RWPE2 (cell line): ENCODE measurements around the gene NCAM1.

Experiments
- ATAC-seq: fragments of 200-7000 bp; cut with Tn5 transposase; 3 replicates; pipeline ENCODE4 v1.9.1; 2021; ENCODE audit warnings: low read depth
- DNase-seq: peaks from one replicate; pipeline ENCODE4 v3.0.0-alpha.2; 2020; ENCODE audit warnings: low spot score
- H3K27ac ChIP-seq: fragments of 450-650 bp; 2 replicates; pipeline ENCODE4 v1.5.1; 2017; ENCODE audit warnings: mild to moderate bottlenecking; ENCODE audit not compliant: poor library complexity, severe bottlenecking
- H3K27me3 ChIP-seq: fragments of 250-450 bp; sonication (Bioruptor Pico); 2 replicates; pipeline ENCODE4 v1.5.1; 2021; ENCODE audit warnings: mild to moderate bottlenecking, moderate library complexity; ENCODE audit not compliant: insufficient read depth, poor library complexity, severe bottlenecking
- H3K36me3 ChIP-seq: fragments of 250-450 bp; sonication (Bioruptor Pico); 2 replicates; pipeline ENCODE4 v1.5.1; 2020; ENCODE audit warnings: low read depth, mild to moderate bottlenecking, moderate library complexity
- H3K4me1 ChIP-seq: fragments of 250-450 bp; sonication (Bioruptor Pico); 2 replicates; pipeline ENCODE4 v1.5.1; 2021; ENCODE audit warnings: mild to moderate bottlenecking, moderate library complexity; ENCODE audit not compliant: insufficient read depth, poor library complexity, severe bottlenecking
- H3K4me3 ChIP-seq: fragments of 250-450 bp; sonication (Bioruptor Pico); 2 replicates; pipeline ENCODE4 v1.5.1; 2021; ENCODE audit warnings: mild to moderate bottlenecking, moderate library complexity; ENCODE audit not compliant: severe bottlenecking
- H3K9me3 ChIP-seq: fragments of 250-450 bp; sonication (Bioruptor Pico); 2 replicates; pipeline ENCODE4 v1.5.1; 2021; ENCODE audit warnings: mild to moderate bottlenecking, moderate library complexity; ENCODE audit not compliant: severe bottlenecking
- TF ChIP-seq, protein P1 (sequence below): fragments of 450-650 bp; IDR thresholded peaks from one replicate; pipeline ENCODE4 v1.5.1; 2017; ENCODE audit warnings: mild to moderate bottlenecking, moderate library complexity; ENCODE audit not compliant: poor library complexity, severe bottlenecking

The NCAM1 gene

DNA sequence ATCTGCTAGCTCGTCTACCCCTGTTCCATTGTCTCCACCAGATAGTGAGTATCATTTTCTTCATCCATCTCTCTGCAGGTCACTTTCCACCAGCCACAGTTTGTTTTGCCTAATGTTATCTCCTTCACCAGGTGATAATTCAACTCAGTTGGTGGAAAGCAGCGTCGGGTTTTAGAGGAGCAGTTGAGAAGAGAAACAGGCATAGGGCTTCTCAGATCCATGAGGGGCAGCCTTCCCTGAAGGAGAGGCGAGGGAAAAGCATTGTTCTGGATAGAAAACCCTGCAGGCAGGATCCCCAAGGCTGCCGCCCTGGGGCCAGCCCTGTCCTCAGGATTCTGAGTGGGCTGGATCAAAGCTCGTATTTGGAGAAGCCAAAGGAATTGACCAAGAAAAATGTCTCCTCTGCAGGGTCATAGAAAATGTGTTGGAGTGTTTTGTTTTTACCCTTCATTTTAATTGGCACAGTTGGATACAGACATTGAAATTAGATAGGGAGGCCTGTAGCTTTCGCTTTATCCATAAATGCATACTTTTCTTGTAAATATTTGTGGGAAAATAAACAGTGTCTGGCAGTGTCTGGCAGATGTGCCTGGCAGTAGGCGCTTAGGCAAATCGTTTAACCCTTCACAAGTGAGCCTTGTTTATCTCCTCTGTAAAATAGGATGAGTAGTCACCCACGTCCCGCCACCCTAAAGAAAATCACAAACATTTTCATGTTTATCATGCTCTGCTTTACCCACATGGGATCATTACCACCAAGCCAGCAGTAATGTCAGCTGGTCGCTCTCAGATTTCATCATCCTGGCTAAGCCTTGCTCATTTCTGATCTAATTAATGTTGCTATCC lies 279.8 kb downstream of the NCAM1 start:
- H3K27ac ChIP-seq, result no peak overlapping the region
- H3K4me1 ChIP-seq, result no peaks in the 10 kb centered on the region
- TF ChIP-seq, protein P1, sequence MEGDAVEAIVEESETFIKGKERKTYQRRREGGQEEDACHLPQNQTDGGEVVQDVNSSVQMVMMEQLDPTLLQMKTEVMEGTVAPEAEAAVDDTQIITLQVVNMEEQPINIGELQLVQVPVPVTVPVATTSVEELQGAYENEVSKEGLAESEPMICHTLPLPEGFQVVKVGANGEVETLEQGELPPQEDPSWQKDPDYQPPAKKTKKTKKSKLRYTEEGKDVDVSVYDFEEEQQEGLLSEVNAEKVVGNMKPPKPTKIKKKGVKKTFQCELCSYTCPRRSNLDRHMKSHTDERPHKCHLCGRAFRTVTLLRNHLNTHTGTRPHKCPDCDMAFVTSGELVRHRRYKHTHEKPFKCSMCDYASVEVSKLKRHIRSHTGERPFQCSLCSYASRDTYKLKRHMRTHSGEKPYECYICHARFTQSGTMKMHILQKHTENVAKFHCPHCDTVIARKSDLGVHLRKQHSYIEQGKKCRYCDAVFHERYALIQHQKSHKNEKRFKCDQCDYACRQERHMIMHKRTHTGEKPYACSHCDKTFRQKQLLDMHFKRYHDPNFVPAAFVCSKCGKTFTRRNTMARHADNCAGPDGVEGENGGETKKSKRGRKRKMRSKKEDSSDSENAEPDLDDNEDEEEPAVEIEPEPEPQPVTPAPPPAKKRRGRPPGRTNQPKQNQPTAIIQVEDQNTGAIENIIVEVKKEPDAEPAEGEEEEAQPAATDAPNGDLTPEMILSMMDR, result no peak
- no peaks in the 10 kb centered on the region for H3K36me3 ChIP-seq
- DNase-seq, result no peak
- no peaks in the 10 kb centered on the region for H3K27me3 ChIP-seq
- no peaks in the 10 kb centered on the region for H3K9me3 ChIP-seq
- no peak overlapping the region for H3K4me3 ChIP-seq
- ATAC-seq, result no peak

DNA sequence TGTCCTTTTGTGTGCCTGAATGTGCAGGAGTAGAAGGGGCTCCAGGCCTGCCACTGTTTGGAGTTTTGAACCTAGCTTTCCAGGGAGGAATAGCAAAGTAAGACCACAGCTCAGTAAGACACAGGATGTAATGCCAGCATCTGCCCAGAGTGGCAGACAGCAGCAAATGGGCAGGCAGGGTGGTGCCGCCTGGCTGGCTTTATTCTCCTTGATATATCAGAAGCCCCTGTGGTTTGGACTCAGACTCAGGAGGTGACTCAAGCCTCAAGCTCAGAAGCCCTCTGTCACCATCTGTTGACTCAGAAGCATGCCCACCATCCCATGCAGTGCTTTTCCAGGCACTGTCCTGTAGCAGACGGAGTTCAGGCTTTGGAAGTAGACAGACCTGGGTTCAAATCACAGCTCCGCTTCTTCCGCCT lies 280.4 kb downstream of the NCAM1 start:
- TF ChIP-seq, protein P1, result no peak
- H3K4me3 ChIP-seq, result no peak overlapping the region
- H3K27me3 ChIP-seq, result no peaks in the 10 kb centered on the region
- no peaks in the 10 kb centered on the region for H3K9me3 ChIP-seq
- no peaks in the 10 kb centered on the region for H3K4me1 ChIP-seq
- H3K27ac ChIP-seq, result no peak overlapping the region
- H3K36me3 ChIP-seq, result no peaks in the 10 kb centered on the region
- DNase-seq, result no peak
- ATAC-seq, result no peak

DNA sequence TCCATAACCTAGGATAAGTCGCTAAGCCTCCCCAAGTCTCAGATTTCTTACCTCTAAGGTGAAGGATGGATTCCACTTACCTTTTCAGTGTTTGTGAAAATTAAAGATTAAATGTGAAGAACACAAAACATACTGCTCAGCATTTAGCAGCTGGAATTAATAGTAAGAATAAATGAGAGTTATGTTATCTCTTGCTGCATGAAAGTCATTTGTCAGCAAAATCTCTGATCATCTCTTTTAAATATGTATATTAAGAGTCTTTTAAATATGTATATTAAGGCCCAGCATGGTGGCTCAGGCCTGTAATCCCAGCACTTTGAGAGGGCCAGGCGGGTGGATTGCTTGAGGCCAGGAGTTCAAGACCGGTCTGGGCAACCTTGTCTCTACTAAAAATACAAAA lies 280.8 kb downstream of the NCAM1 start:
- no peaks in the 10 kb centered on the region for H3K9me3 ChIP-seq
- ATAC-seq (no peak), DNase-seq (no peak)
- TF ChIP-seq, protein P1, result no peak
- H3K4me1 ChIP-seq, result no peaks in the 10 kb centered on the region
- H3K4me3 ChIP-seq, result no peak overlapping the region
- no peaks in the 10 kb centered on the region for H3K36me3 ChIP-seq
- no peak overlapping the region for H3K27ac ChIP-seq
- no peaks in the 10 kb centered on the region for H3K27me3 ChIP-seq

DNA sequence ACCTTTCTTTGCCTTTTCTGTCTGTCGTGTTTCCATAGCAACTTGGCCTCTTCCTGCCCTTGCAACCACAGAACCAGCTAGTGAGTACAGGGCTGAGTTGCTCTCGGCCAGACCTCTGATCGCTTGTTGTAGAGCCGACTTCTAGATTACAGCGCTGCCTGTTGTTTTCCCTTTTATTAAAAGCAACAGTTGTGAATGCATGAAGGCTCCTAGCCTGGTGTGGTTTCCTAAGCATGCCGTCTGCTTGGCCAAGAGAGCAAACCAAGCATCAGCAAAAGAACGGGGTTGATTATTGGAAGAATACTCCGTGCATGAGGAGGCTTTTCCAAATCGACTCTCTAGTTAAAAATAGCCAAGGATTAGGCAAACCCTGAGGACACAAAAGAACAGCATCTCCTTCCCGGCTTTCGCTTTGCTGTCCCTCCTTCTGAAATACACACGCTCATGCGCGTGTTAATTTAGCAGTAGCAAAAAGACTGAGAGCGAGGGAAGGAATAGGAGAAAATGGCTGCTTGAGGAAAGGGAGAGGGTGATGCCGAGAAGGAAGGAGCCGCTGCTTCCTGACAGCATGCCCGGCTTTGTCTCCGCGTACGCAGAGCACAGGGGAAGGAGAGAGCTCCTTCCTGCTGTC lies 281.7 kb downstream of the NCAM1 start:
- Histone ChIP-seq H3K4me1 (no peaks in the 10 kb centered on the region), H3K27me3 (no peaks in the 10 kb centered on the region), H3K4me3 (no peak overlapping the region), H3K36me3 (no peaks in the 10 kb centered on the region), H3K9me3 (no peaks in the 10 kb centered on the region), H3K27ac (no peak overlapping the region)
- DNase-seq, result no peak
- no peak for ATAC-seq
- TF ChIP-seq, protein P1, result no peak

DNA sequence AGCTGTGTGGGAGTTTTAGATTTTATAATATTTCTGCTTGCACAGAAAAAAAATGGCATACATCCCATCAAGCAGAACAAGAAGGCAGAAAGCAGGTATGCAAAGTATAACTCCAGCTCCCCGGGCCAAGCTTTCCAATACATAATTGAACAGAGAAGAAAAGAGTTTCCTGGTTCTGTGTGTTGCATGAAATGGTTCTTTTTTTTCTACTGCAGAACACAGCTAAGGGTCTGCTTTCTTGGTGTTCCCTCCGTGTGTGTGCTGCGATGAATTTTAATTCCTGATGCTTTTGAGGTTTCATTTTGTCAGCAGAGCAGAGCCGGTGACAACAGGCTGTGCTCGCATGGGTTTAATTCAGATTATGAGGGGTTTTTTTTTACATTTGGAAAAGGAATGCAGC lies 282.5 kb downstream of the NCAM1 start:
- ATAC-seq (no peak), DNase-seq (no peak)
- no peaks in the 10 kb centered on the region for H3K27me3 ChIP-seq
- TF ChIP-seq, protein P1, result no peak
- H3K27ac ChIP-seq, result no peak overlapping the region
- no peaks in the 10 kb centered on the region for H3K36me3 ChIP-seq
- H3K4me3 ChIP-seq, result no peak overlapping the region
- no peaks in the 10 kb centered on the region for H3K9me3 ChIP-seq
- no peaks in the 10 kb centered on the region for H3K4me1 ChIP-seq
